GM12878 (cell line): Measurements from ENCODE around the gene CEP250. TPM values are rescaled to one million over a fixed set of nuclear protein-coding genes. Genes with fewer than 3 reads are reported as not detected.

Experiments used
- ATAC-seq: fragments of 200-7000 bp; cut with Tn5 transposase; 3 replicates; pipeline ENCODE4 v1.9.1; 2020; ENCODE audit warnings: mild to moderate bottlenecking, moderate library complexity
- BruUV-seq: library from RNA; stranded (reverse); fragments of 400-500 nt; replicated peaks from 2 replicates; lab custom pipeline; 2021; lab: Mats Ljungman, UMichigan
- CTCF ChIA-PET: fragments of 300-600 bp; sonication (Branson Sonifier 250); formaldehyde crosslinking; extraction: SDS; loops from one replicate; lab custom pipeline; 2021; ENCODE audit warnings: inconsistent platforms; lab: Yijun Ruan, JAX
- POLR2A ChIA-PET: fragments of 350-600 bp; formaldehyde crosslinking; extraction: SDS; loops from one replicate; lab custom pipeline; 2021; ENCODE audit warnings: inconsistent platforms; lab: Charles Lee
- RAD21 ChIA-PET: fragments of 300-600 bp; sonication (Branson Sonifier 250); formaldehyde crosslinking; loops from one replicate; lab custom pipeline; 2023; ENCODE audit warnings: antibody characterized with exemption; ENCODE audit not compliant: unreplicated experiment; lab: Charles Lee
- SMC1A ChIA-PET: fragments of 300-600 bp; sonication (Branson Sonifier 250); formaldehyde crosslinking; loops from one replicate; lab custom pipeline; 2023; ENCODE audit not compliant: unreplicated experiment, uncharacterized antibody; lab: Charles Lee
- DNase-seq: peaks from one replicate; pipeline ENCODE4 v3.0.0-alpha.2; 2011; ENCODE audit warnings: low read depth, low spot score
- FAIRE-seq: peaks from 3 replicates; lab custom pipeline; 2011; peaks lifted over from hg19 to GRCh38; lab: Jason Lieb, UNC
- H2AFZ ChIP-seq: 2 replicates; pipeline ENCODE4 v1.6.0; 2011; ENCODE audit warnings: low read depth, low read length, control low read depth; ENCODE audit not compliant: control insufficient read depth
- H3K27ac ChIP-seq: 2 replicates; pipeline ENCODE4 v1.5.1; 2011; ENCODE audit warnings: control low read depth; ENCODE audit not compliant: control insufficient read depth, insufficient read depth
- H3K27me3 ChIP-seq, 2 experiments: replicated peaks in 1 of 2; 2 replicates each; pipeline versions ENCODE4 v1.6.0 to v1.6.1; 2011; ENCODE audit warnings: low read length in 1 of 2; ENCODE audit not compliant: control insufficient read depth in 2 of 2, insufficient read depth in 2 of 2
- H3K36me3 ChIP-seq, 2 experiments: 2 replicates each; pipeline ENCODE4 v1.5.1; 2011; ENCODE audit warnings: low read length in 1 of 2; ENCODE audit not compliant: control insufficient read depth in 2 of 2, insufficient read depth in 2 of 2
- H3K4me1 ChIP-seq: 2 replicates; pipeline ENCODE4 v1.6.1; 2011; ENCODE audit warnings: mild to moderate bottlenecking, low read length, moderate library complexity, mixed read lengths; ENCODE audit not compliant: control insufficient read depth, insufficient read depth
- H3K4me2 ChIP-seq: 2 replicates; pipeline ENCODE4 v1.6.0; 2011; ENCODE audit warnings: control low read depth; ENCODE audit not compliant: control insufficient read depth, insufficient read depth
- H3K4me3 ChIP-seq: fragments of 200-600 bp; sonication (generic); 2 replicates; pipeline ENCODE4 v1.5.1; 2016
- H3K79me2 ChIP-seq: 2 replicates; pipeline ENCODE4 v1.6.0; 2011; ENCODE audit warnings: low read length; ENCODE audit not compliant: control insufficient read depth, insufficient read depth
- H3K9ac ChIP-seq: 2 replicates; pipeline ENCODE4 v1.8.0; 2011; ENCODE audit warnings: low read length, control low read depth, mixed read lengths; ENCODE audit not compliant: control insufficient read depth, insufficient read depth
- H3K9me3 ChIP-seq: replicated peaks from 3 replicates; pipeline ENCODE4 v1.5.1; 2011; ENCODE audit warnings: mild to moderate bottlenecking, low read length; ENCODE audit not compliant: control insufficient read depth, insufficient read depth
- H4K20me1 ChIP-seq: 2 replicates; pipeline ENCODE4 v1.6.0; 2011; ENCODE audit not compliant: control insufficient read depth, insufficient read depth
- CREB1 ChIP-seq: IDR thresholded peaks from 2 replicates; pipeline ENCODE4 v1.6.1; 2012; ENCODE audit warnings: low read depth, mild to moderate bottlenecking, inconsistent platforms
- CUX1 ChIP-seq: IDR thresholded peaks from 2 replicates; pipeline ENCODE4 v1.6.1; 2012; ENCODE audit warnings: improper control_type of control experiment, low read depth, low read length; ENCODE audit not compliant: insufficient replicate concordance
- EP300 ChIP-seq, 2 experiments: fragments of 150-350 bp in 1 of 2; IDR thresholded peaks; 2 replicates each; pipeline ENCODE4 v1.6.1; 2011 to 2012; ENCODE audit warnings: low read depth in 2 of 2, low read length in 2 of 2, borderline replicate concordance in 1 of 2, improper control_type of control experiment in 1 of 2, inconsistent platforms in 1 of 2; ENCODE audit not compliant: control insufficient read depth in 1 of 2
- IRF5 ChIP-seq: fragments of 450-650 bp; IDR thresholded peaks from 2 replicates; pipeline ENCODE4 v1.6.1; 2017; ENCODE audit warnings: borderline replicate concordance
- LARP7 ChIP-seq: fragments of 450-650 bp; IDR thresholded peaks from 2 replicates; pipeline ENCODE4 v1.6.1; 2017; ENCODE audit warnings: mild to moderate bottlenecking
- MTA2 ChIP-seq: fragments of 450-650 bp; IDR thresholded peaks from 2 replicates; pipeline ENCODE4 v1.6.1; 2016; ENCODE audit warnings: low read depth, mild to moderate bottlenecking, moderate library complexity
- MXI1 ChIP-seq: fragments of 150-350 bp; IDR thresholded peaks from 2 replicates; pipeline ENCODE4 v1.6.1; 2011; ENCODE audit warnings: low read depth, mild to moderate bottlenecking, inconsistent platforms, low read length, improper control_type of control experiment
- NFIC ChIP-seq: IDR thresholded peaks from 2 replicates; pipeline ENCODE4 v1.6.1; 2012; ENCODE audit warnings: low read depth, mild to moderate bottlenecking, inconsistent platforms, low read length, moderate library complexity
- NR2C2 ChIP-seq: IDR thresholded peaks from 2 replicates; pipeline ENCODE4 v1.6.1; 2011; ENCODE audit warnings: borderline replicate concordance, low read depth; ENCODE audit not compliant: control insufficient read depth, insufficient read length
- PKNOX1 ChIP-seq: fragments of 450-650 bp; IDR thresholded peaks from 2 replicates; pipeline ENCODE4 v1.6.1; 2016; ENCODE audit warnings: mild to moderate bottlenecking
- POLR2AphosphoS5 ChIP-seq: IDR thresholded peaks from 2 replicates; pipeline ENCODE4 v1.6.1; 2011; ENCODE audit warnings: mild to moderate bottlenecking, low read length, inconsistent platforms
- SMC3 ChIP-seq: IDR thresholded peaks from 2 replicates; pipeline ENCODE4 v1.6.1; 2011; ENCODE audit warnings: low read length, improper control_type of control experiment, borderline replicate concordance
- SUPT20H ChIP-seq: IDR thresholded peaks from 2 replicates; pipeline ENCODE4 v1.6.1; 2011; ENCODE audit warnings: low read depth, mild to moderate bottlenecking, low read length, moderate library complexity, borderline replicate concordance; ENCODE audit not compliant: control insufficient read depth
- SUZ12 ChIP-seq: fragments of 200-600 bp; sonication (generic); IDR thresholded peaks from one replicate; pipeline ENCODE4 v1.6.1; 2018; ENCODE audit warnings: antibody characterized with exemption, mild to moderate bottlenecking; ENCODE audit not compliant: unreplicated experiment
- TCF3 ChIP-seq: IDR thresholded peaks from 2 replicates; pipeline ENCODE4 v1.6.1; 2012; ENCODE audit warnings: low read depth, mild to moderate bottlenecking, low read length, borderline replicate concordance; ENCODE audit not compliant: insufficient read depth
- WRNIP1 ChIP-seq: IDR thresholded peaks from 2 replicates; pipeline ENCODE4 v1.6.1; 2011; ENCODE audit warnings: low read depth, low read length, improper control_type of control experiment, borderline replicate concordance
- WGBS: methylation state at CpG from one replicate; pipeline ENCODE4 v1.1.6; 2016; ENCODE audit warnings: low lambda C conversion rate; ENCODE audit not compliant: insufficient replicate concordance, insufficient coverage; ENCODE audit errors: missing lambda C conversion rate; 5-methylcytosine and 5-hydroxymethylcytosine counted together
- in situ Hi-C: fragments of 300-500 bp; cut with MboI; formaldehyde crosslinking; loops from 9 replicates; pipeline ENCODE4 v1.14.3; 2018; ENCODE audit warnings: mixed read lengths
- intact Hi-C: fragments of 100-400 bp; cut with micrococcal nuclease; formaldehyde crosslinking; loops from one replicate; pipeline ENCODE4 v1.14.2; 2022; ENCODE audit not compliant: unreplicated experiment
- polyA plus RNA-seq, 11 experiments: library from polyadenylated mRNA; depleted of rRNA in 4 of 11; unstranded in 6 of 11; stranded (reverse) in 5 of 11; fragments of >200 nt; fragmentation: Nextera tagmentation in 4 of 11; fragmentation: Illumina TruSeq in 1 of 11; extraction: Ambion mirVana in 4 of 11; extraction: Trizol in 1 of 11; gene quantifications; 1 replicate in 1 of 11; 2 replicates in 10 of 11; pipeline versions ENCODE4 v1.2.1 to v1.2.3, GENCODE V29; 2011 to 2016; ENCODE audit warnings: inconsistent platforms in 2 of 11, missing spikeins in 2 of 11, low read depth in 1 of 11
- total RNA-seq, 4 experiments: library from RNA; depleted of rRNA in 3 of 4; stranded (reverse); fragments of >200 nt in 3 of 4; fragmentation: Illumina TruSeq in 1 of 4; extraction: Trizol in 1 of 4; gene quantifications; 2 replicates each; pipeline versions ENCODE4 v1.2.1 to v1.2.3, GENCODE V29; 2013 to 2021

The CEP250 gene
- total and polyA plus RNA-seq, 10 of the 15 experiments (the other 5 are each of a cell fraction or from before 2014, with no cell fraction given), result 2.4 to 41.6 (median 25.7) TPM

- in situ Hi-C loops (no loop called here), intact Hi-C loops (no loop called here)
- no peak overlapping the region for H3K4me2 ChIP-seq
- H3K36me3 ChIP-seq, result peaks cover 8 to 9% of the 10 kb centered on the region in 2 experiments; a peak in 3 of 4 replicates
- 82% methylated on average over 24 of the region's 24 CpGs for WGBS
- H3K27me3 ChIP-seq, result no peaks in the 10 kb centered on the region
- H3K4me1 ChIP-seq, result no peaks in the 10 kb centered on the region
- BruUV-seq, result no TSS peak
- no peaks in the 10 kb centered on the region for H4K20me1 ChIP-seq
- no peak overlapping the region for H3K4me3 ChIP-seq
- no peak overlapping the region for H3K9ac ChIP-seq
- H3K27ac ChIP-seq, result no peak overlapping the region
- ChIA-PET RAD21 (no interaction called here), POLR2A (no interaction called here), CTCF (no interaction called here), SMC1A (no interaction called here)
- FAIRE-seq (no peak), DNase-seq (no peak), ATAC-seq (no peak)
- H2AFZ ChIP-seq, result no peak overlapping the region
- H3K9me3 ChIP-seq, result no peaks in the 10 kb centered on the region
- no peaks in the 10 kb centered on the region for H3K79me2 ChIP-seq
- no peak for TF ChIP-seq MTA2
- TF ChIP-seq WRNIP1, result no peak
- no peak for TF ChIP-seq SMC3
- TF ChIP-seq NFIC, result no peak
- TF ChIP-seq CUX1, result no peak
- TF ChIP-seq LARP7, result no peak
- TF ChIP-seq SUZ12, result no peak
- TF ChIP-seq CREB1, result no peak
- no peak for TF ChIP-seq IRF5
- TF ChIP-seq POLR2AphosphoS5, result no peak
- no peak for TF ChIP-seq TCF3
- no peak for TF ChIP-seq MXI1
- TF ChIP-seq PKNOX1, result no peak
- TF ChIP-seq SUPT20H, result no peak
- TF ChIP-seq NR2C2, result no peak
- TF ChIP-seq EP300 (IDR thresholded peaks at IDR 0.05; ENCODE audit: borderline replicate concordance in 1 of 2, control insufficient read depth in 1 of 2, low read depth in 2 of 2, low read length in 2 of 2), result no peak
Measured at GRCh38 chr20:35559042-35559693, 103.8 kb downstream of the CEP250 start.
